Measurements from ENCODE around the gene CASK.

The CASK gene

GRCh38 chrX:41475191-41475590 is 448.2 kb downstream of the CASK start:
- H3K4me3 ChIP-seq (ENCODE audit: low read depth, low read length), result no peak overlapping the region
- no peak for DNase-seq (ENCODE audit: low read depth)
- TF ChIP-seq MAX (IDR thresholded peaks at IDR 0.05; ENCODE audit: low read depth, low read length) (no peak), CTCF (IDR thresholded peaks at IDR 0.05; ENCODE audit: low read depth, low read length) (no peak), MYC (IDR thresholded peaks at IDR 0.05; ENCODE audit: low read depth, low read length) (no peak), POLR2A (IDR thresholded peaks at IDR 0.05; ENCODE audit: extremely low read depth, insufficient read length) (no peak)

- H3K4me3 ChIP-seq (ENCODE audit: low read depth, low read length), result no peak overlapping the region
- TF ChIP-seq MAX (IDR thresholded peaks at IDR 0.05; ENCODE audit: low read depth, low read length) (no peak), CTCF (IDR thresholded peaks at IDR 0.05; ENCODE audit: low read depth, low read length) (no peak)
- no peak for DNase-seq (ENCODE audit: low read depth)
Observed at GRCh38 chrX:41474726-41475100, 448.6 kb downstream of the CASK start.

GRCh38 chrX:41473936-41474725 is 449.2 kb downstream of the CASK start:
- TF ChIP-seq POLR2A (IDR thresholded peaks at IDR 0.05; ENCODE audit: extremely low read depth, insufficient read length) (no peak), CTCF (IDR thresholded peaks at IDR 0.05; ENCODE audit: low read depth, low read length) (no peak), MYC (IDR thresholded peaks at IDR 0.05; ENCODE audit: low read depth, low read length) (no peak), MAX (IDR thresholded peaks at IDR 0.05; ENCODE audit: low read depth, low read length) (no peak)
- no peak for DNase-seq (ENCODE audit: low read depth)
- H3K4me3 ChIP-seq (ENCODE audit: low read depth, low read length), result no peak overlapping the region

DNA sequence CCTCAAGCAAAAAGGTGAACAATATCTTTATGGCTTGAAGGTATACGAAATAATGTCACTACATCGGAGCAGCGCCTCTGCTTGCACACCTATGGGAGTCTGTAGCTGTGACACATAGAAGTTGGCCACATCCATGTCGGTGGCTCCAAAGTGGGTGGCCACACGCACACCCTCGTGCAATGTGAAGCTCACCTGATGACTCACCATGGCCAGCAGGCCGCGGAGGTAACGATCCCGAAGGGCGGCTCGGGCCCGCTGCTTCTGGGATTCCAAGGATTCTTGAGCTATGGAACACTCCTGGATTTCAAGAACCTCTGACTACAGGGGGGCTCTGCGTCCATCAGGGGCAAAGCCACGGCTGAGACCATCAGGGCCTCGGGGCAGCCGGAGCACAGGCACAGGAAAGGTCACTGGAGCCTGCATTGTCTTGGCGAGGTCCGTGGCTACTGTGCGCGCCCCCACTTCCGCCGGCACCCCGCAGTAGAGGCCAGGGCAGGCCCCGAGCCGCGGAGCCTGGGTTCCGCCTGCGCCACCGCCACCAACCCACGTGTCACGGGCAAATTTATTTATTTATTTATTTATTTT is 451.0 kb downstream of the CASK start:
- TF ChIP-seq POLR2A (IDR thresholded peaks at IDR 0.05; ENCODE audit: extremely low read depth, insufficient read length) (no peak), MAX (IDR thresholded peaks at IDR 0.05; ENCODE audit: low read depth, low read length) (no peak)
- no peak overlapping the region for H3K4me3 ChIP-seq (ENCODE audit: low read depth, low read length)
- DNase-seq (ENCODE audit: low read depth), result no peak

DNA sequence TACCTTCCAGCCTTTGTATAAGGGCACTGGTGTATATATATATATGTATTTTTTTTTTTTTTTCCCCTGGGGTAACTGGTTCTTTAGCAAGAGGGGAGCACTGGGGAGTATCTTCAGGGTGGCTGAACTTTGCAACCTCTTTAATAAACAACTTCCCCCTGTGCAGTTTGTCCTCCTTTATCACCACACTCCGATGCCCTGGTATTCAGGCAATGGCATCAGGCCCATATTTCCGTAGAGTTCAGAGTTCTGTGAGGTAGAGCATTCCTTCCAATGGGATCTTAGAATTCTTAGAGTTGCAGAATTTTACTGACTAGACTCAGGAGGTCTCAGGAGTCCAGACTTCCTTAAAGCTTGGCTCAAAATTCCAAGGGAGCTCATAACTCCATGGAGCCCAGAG is 451.6 kb downstream of the CASK start:
- TF ChIP-seq MYC (IDR thresholded peaks at IDR 0.05; ENCODE audit: low read depth, low read length) (no peak), MAX (IDR thresholded peaks at IDR 0.05; ENCODE audit: low read depth, low read length) (no peak), POLR2A (IDR thresholded peaks at IDR 0.05; ENCODE audit: extremely low read depth, insufficient read length) (no peak), CTCF (IDR thresholded peaks at IDR 0.05; ENCODE audit: low read depth, low read length) (no peak)
- no peak overlapping the region for H3K4me3 ChIP-seq (ENCODE audit: low read depth, low read length)
- no peak for DNase-seq (ENCODE audit: low read depth)

DNA sequence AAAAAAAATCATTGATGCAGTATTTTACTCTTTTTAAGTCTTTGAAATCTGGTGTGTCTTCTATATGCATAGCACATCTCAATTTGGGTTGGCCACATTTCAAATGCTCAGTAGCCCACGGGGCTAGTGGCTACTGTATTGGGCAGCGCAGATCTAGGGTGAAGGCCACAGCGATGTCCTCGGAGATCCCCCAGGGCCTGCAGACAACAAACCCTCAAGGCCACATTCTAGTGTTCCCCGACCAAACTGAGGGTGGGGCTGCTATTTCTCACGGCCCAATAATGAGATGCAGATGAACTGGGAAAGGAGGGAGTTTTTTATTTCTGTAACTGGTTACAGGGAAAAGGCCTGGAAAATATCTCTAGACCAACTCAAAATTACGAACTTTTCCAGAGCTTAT is 452.6 kb downstream of the CASK start:
- no peak for TF ChIP-seq MYC (IDR thresholded peaks at IDR 0.05; ENCODE audit: low read depth, low read length)
- TF ChIP-seq POLR2A (IDR thresholded peaks at IDR 0.05; ENCODE audit: extremely low read depth, insufficient read length), result no peak
- no peak for TF ChIP-seq CTCF (IDR thresholded peaks at IDR 0.05; ENCODE audit: low read depth, low read length)
- TF ChIP-seq MAX (IDR thresholded peaks at IDR 0.05; ENCODE audit: low read depth, low read length), result no peak
- no peak overlapping the region for H3K4me3 ChIP-seq (ENCODE audit: low read depth, low read length)
- no peak for DNase-seq (ENCODE audit: low read depth)
